Body of pancreas (tissue), 4 donors: ENCODE results near the gene FSD2.

Experiments used
- POLR2A ChIP-seq, 3 donors: fragments of 450-650 bp; IDR thresholded peaks; one replicate each; pipeline ENCODE4 v1.6.1; 2016; ENCODE audit warnings: antibody characterized with exemption in 3 of 3, mild to moderate bottlenecking in 2 of 3
- TF ChIP-seq, protein P1 (sequence below), 7 experiments: fragments of 450-650 bp in 4 of 7; fragments of 200-600 bp in 3 of 7; sonication (generic) in 3 of 7; IDR thresholded peaks; one replicate each; pipeline ENCODE4 v1.5.1; 2016 to 2019; ENCODE audit warnings: antibody characterized with exemption in 7 of 7

DNA sequence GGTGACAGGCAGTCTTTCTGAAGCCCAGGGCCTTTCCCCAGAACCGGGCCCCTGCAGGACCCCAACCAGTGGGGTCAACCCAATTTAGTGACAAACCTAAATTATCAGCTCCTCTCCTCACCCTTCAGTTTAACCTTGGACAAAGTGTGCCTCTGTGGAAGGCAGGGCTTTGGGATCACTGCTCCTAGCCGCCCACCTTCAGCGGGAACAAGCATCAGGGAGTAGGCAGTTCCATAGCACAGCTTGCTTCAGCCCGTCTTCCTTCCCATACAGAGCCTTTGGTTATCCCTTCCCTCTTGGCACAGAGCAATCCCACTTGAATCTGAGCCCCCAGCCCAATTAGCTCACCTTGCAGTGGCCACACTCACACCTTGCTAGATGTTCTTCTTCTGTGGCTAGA lies 90.9 kb downstream of the FSD2 start:
- TF ChIP-seq POLR2A (IDR thresholded peaks at IDR 0.05): no peak
- TF ChIP-seq, protein P1, sequence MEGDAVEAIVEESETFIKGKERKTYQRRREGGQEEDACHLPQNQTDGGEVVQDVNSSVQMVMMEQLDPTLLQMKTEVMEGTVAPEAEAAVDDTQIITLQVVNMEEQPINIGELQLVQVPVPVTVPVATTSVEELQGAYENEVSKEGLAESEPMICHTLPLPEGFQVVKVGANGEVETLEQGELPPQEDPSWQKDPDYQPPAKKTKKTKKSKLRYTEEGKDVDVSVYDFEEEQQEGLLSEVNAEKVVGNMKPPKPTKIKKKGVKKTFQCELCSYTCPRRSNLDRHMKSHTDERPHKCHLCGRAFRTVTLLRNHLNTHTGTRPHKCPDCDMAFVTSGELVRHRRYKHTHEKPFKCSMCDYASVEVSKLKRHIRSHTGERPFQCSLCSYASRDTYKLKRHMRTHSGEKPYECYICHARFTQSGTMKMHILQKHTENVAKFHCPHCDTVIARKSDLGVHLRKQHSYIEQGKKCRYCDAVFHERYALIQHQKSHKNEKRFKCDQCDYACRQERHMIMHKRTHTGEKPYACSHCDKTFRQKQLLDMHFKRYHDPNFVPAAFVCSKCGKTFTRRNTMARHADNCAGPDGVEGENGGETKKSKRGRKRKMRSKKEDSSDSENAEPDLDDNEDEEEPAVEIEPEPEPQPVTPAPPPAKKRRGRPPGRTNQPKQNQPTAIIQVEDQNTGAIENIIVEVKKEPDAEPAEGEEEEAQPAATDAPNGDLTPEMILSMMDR (IDR thresholded peaks at IDR 0.05): no peak
